ENCODE data around the gene HUS1B.

- TF ChIP-seq, protein P1, sequence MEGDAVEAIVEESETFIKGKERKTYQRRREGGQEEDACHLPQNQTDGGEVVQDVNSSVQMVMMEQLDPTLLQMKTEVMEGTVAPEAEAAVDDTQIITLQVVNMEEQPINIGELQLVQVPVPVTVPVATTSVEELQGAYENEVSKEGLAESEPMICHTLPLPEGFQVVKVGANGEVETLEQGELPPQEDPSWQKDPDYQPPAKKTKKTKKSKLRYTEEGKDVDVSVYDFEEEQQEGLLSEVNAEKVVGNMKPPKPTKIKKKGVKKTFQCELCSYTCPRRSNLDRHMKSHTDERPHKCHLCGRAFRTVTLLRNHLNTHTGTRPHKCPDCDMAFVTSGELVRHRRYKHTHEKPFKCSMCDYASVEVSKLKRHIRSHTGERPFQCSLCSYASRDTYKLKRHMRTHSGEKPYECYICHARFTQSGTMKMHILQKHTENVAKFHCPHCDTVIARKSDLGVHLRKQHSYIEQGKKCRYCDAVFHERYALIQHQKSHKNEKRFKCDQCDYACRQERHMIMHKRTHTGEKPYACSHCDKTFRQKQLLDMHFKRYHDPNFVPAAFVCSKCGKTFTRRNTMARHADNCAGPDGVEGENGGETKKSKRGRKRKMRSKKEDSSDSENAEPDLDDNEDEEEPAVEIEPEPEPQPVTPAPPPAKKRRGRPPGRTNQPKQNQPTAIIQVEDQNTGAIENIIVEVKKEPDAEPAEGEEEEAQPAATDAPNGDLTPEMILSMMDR (IDR thresholded peaks at IDR 0.05) = no peak
- no peak for TF ChIP-seq POLR2A (IDR thresholded peaks at IDR 0.05)
Observed at GRCh38 chr6:636488-636887, 20.4 kb downstream of the HUS1B start.

Data from thyroid gland (tissue), 4 donors.